NCI-H524 (cell line): ENCODE data around the gene TFF3.
"Not testable (repeated sequence)": the region's sequence is repeated elsewhere in the genome, so short reads cannot be mapped to it uniquely, and the experiment has no call there.

Experiments
- DNase-seq, 2 experiments: peaks; one replicate each; lab custom pipeline; 2025; lab: John Stamatoyannopoulos, UW

TFF3 gene

DNA sequence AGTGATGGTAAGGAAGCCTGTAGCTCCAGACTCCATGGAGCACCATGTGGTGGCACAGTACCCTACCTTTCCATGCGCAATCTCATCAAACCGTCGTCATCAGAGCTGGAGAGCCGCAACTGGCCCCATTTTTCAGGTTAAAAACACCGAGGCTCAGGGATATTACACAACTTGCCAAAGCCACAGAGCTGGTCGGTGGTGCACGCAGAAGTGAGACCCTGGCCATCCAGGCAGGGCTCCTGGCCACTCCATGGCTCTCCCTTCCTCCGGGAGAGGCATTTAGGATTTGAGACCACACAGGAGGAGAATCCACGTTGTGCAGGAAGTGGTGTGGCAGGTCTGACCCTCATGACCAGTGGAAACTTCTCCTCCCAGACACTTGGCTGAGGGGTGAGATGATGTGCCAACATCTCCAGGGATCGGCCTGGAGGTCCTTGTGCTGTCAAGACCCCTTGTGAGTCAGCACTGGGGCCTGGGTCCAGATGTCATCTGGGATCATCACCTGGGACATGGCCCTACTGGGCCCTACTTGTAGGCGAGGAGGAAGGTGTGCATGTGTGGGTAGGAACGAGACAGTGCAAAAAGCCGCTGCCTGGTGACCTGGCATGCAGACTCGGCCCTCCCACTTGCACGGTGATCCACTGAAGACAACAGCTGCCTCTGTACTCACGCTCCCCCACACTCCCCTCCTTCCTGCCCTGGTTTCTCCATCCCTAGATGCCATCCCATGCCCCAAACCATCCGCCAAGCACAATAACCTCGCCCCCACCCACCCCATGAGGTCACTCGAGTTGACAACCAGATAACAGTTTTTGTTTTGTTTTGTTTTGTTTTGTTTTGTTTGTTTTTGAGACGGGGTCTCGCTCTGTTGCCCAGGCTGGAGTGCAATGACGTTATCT, 10.4 kb downstream of the TFF3 start:
- no peak for DNase-seq

DNA sequence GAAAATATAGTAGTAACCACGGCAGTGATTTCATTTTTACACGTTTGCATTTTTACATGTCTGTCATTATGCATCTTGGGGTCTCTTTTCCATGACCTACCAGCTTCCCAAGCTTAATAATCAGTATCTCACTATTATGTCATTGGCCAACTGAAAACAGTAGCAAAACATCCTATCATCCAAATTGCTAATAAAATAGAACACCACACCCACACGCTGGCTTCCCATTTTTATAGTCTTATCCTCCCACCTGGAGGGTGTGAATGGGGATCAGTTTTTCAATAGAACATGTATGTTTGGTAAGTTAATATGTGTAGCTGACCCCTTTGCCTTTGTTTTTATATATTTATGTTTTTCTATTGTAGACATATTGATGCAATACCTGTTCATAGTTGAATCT, 11.8 kb downstream of the TFF3 start:
- DNase-seq: no peak

DNA sequence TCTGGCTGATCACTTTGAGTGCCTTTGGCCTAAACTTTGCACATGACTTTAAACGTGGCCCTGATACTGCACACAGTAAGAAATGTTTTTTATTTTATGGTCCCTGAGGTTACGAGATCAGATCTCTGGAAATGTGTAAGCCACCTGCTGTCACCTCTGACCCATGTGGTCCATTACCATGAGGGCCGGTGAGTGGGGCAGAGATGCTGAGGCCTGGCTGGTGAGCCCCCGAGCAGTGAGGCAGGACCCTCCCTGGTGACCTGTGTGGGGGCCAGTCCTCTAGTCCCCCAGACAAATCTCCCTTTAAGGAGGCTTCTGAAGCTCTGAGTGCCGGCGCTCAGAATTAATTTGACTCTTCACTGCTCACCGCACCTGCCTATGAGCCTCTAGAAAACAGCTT, 12.4 kb downstream of the TFF3 start:
- DNase-seq: peak in 1 of 2 experiments; percentile 35

DNA sequence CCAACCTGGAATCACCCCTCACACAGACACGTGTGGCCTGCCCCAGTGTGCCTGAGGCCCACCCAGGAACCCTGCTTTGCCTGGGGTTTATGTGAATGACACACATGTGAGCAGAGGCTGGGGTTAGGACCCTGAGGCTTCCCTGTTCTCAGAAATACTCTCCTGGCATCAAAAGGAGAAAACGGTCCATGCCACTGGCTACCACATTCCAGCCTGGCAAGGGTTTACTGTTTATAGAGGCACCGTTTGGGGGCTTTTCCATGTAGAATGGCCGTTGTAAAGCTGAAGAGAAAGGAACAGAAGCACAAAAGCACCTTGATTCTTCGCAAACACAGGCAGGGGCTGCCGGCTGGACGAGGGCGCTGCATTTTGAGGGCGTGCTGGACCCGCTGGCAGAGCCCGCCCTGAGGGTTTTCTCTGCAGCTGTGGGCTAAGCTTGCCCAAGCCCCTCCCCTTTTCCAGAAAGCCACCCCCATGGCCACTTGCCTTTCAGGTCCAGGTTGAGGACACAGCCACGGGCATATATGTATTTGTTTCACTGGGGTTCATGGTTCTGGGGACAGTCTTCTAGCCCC, 13.0 kb downstream of the TFF3 start:
- no peak for DNase-seq

DNA sequence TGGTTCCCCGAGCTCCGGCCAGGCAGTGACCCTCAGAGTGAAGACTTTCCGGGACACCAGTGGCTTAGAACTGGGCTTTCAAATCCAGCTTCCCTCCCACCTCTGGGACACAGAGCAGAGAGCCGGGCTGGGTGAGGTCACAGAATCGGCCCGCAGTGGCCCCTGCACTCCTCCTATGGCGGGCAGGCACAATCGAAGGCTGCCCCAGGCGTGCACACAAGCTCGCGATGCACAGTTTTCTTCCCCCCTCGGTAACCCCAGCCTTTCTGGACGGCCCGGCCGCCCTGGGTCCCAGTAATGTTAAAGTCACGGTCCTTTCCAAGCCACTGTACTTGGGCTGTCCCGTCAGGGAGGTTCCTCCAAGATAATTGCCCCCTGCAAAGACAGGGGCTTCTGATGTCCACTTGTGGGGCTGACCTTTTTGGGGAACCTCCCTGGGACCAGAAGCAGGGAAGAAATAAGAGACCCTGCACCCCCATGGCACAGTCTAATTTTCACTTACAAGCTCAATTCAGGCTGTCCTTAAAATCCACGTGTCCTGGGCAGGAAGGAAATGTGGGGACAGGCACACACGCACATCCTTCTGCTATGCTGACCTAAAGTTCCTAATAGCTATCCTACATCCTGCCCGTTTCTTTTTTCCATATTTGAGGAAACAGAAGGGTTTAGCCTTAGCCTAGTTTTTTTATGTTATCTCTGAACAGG, 13.7 kb downstream of the TFF3 start:
- no peak for DNase-seq

DNA sequence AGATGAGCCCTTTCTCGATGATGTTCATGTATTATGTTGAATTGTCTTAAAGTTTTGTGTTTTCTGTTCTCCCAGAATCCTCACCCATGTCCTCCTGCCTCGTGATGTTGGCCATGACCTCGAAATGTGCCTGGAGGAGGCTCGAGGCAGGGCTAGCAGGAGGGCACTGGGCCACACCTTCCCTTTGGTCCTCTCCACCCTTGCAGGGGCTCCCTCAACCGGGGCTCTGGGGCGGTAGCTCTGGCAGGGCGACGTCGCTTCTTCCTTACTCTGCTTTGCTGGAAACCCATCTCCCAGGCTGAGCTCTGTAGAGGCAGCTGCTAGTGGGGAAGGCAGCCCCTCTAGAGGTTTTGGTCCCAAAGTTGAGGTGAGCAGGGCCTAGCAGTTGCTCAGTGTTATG, 14.3 kb downstream of the TFF3 start:
- DNase-seq: no peak

DNA sequence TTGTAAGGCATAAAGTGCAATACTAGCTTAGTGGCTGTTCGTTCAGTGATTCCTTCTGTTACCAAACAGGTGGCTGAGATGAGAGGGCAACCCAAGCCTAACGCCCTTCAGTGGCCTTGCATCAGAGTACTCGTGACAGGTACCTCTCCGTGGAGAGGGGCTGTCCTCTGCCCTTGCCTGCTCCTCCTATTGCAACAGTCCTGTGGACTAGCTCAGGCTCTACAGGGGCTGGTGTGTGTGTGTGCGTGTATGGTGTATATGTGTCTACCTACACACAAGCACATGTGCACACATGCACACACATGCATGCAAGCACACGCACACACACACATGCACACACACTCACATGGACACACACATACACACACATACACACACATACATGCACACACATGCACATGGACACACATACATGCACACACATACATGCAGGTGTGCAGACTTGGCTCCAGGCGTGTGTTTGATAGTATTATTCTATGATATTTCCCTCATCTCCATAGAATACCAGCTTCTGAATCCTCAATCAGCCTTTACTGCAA, 15.1 kb downstream of the TFF3 start:
- DNase-seq: peak in 1 of 2 experiments; percentile 31

DNA sequence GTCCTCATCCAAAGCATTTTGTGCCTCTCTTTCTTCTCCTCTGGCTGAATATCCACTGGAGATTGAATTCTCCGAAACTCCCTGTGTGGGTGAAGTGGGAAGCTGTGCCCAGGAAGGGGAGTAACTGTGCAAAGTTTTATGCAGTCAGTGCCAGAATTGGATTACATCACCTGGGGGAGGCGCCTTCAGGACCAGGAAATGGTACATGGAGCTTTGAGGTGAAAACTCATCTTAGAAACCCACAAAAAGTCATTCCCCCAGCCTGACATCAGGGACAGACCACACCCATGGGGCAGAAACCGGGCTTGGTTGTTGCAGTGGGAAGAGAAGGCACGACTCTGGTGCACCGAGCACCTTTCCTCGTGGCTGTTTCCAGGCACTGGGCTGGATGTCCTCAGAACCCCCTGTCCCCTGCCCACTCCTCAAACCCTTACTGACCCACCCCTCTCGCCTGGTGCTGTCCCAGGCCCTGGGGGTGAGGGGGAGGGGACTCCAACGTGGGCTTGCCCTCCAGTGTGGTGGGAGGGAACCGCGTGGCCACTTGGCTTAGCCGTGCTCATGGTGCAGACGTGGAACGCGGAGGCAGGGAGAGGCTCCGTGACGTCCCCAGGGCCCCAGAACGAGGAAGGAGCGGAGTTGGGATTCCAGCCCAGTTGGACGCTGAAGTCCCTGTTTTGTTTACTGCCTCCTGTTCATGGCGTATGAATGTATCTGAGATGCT, 15.7 kb downstream of the TFF3 start:
- DNase-seq: no peak

DNA sequence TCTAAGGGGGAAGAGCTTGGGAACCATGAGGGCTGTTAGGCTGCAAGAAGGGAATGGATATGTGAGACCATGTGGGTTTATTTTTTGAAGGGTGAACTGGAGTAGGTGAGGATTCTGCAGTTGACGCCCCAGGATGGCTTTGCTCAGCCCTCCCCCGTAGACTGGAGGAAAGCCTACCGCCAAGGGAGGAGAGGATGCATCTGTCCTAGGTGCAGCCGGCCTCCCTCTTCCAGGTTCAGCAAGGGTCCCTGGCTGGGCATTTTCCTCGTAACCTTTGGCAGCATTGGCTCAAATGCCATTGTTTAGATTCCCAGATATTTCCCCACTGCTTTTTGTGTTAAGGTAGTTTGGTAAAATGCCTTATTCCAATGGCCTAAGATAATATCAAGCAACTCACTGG, 16.6 kb downstream of the TFF3 start:
- DNase-seq: no peak

DNA sequence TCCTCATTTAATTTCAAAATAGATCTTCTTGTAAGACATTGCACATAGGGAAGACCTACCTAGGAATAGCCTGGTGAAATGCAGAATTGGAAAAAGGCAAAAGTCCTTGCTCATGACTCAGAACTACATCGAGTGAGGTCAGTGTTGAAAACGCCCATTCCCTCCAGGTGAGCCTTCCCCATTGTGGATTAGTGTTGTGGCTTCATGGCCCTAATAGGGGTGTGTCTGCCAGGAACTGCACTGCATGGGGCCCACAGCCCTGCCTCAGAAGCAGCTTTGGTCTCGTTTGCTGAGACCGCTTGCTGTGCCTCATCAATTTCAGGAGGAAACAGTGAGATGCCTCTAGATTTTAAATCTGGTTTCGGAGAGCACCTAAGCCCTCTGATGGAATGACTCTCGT, 17.0 kb downstream of the TFF3 start:
- DNase-seq: no peak

DNA sequence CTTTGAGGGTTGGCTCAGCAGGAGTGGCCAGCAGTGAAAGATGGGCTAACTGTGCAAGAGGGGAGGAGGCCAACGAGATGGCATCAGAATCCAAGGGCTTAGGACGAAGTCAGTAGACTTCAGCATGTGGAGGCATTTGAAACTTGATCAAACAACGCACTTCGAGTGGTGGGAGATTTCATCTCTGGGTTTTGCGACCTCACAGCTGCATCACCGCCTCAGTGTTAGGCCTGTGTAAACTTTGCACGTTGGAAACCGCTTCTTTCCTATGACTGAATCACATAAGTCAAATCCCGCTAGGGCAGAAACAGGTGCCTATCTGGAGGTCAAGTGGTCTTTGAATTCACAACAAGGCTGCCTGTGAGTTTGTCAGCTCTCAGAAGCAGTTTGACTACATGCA, 17.8 kb downstream of the TFF3 start:
- DNase-seq: no peak

DNA sequence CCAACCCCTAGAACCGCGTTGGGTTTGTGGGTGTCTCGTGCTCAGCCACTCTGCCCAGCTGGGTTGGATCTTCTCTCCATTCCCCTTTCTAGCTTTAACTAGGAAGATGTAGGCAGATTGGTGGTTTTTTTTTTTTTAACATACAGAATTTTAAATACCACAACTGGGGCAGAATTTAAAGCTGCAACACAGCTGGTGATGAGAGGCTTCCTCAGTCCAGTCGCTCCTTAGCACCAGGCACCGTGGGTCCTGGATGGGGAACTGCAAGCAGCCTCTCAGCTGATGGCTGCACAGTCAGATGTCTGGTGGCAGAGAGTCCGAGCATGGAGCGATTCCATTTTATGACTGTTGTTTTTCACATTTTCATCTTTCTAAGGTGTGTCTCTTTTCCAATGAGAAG, 18.7 kb downstream of the TFF3 start:
- no peak for DNase-seq

DNA sequence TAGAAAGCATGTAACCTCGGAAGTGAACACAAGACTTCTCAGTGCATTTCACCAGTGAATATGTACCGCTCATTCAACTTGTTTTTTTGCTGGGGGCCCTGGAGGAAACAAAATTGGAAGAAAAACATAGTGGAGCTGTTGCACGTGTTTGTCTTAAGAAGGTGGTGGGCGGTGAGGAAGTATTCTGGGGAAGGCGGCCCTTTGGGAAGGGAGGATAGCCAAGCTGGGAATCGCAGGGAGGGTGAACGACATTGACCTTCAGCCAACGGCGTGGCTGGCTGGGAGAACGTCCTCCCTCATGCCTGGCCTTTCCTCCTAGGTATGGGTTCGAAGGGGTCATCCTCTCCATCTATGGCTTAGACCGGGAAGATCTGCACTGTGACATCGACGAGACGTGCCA, 19.4 kb downstream of the TFF3 start:
- no peak for DNase-seq

DNA sequence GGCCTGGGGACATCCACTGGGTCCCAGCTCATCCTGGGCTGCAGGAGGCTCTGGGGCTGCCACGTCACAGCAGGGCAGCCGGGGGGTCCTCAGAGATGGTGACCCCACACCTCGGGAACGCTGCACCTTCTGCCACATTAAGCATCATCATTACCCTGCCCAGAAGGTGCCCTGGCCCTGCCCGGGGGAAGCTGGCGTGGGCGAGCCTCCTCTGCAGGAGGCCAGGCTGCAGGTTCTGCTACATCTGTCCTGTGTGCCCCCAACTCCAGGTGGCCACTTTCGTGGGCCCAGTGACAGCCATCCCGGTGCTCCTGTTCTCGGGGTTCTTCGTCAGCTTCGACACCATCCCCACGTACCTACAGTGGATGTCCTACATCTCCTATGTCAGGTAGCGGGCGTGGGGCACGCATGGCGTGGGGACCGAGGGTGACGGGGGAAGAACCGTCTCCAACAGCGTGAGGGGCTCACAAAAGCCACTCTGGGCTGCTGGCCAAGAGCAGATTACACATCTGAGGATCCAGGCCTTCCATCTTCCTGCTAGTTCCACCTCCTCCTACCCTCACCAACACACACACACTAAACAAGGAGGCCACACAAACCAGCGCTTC, 20.8 kb downstream of the TFF3 start:
- DNase-seq: peak; percentile 28 to 48

DNA sequence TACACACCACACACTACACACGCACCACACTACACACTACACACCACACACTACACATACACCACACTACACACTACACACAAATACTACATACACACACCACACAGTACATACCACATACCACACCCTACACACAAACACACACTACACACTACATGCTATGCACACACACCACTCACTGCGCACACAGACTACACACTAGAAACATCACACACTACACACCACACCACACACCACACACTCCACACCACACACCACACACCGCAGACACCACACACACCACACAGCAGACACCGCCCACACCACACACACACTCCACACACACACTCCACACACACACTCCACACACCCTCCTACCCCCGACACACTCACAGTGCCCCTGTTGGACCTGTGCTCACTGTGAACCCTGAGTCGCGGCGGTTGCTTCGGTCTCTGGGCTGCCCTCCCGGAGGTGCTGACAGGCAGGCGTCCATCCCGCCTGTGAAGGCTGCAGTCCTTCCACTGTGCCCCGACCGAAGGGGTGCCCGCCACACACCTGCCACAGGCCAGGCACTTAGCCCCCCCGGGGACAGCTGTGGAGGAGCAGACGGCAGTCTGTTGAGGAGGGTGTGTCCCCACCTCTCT, 21.4 kb downstream of the TFF3 start:
- DNase-seq: peak; percentile 62 to 90

DNA sequence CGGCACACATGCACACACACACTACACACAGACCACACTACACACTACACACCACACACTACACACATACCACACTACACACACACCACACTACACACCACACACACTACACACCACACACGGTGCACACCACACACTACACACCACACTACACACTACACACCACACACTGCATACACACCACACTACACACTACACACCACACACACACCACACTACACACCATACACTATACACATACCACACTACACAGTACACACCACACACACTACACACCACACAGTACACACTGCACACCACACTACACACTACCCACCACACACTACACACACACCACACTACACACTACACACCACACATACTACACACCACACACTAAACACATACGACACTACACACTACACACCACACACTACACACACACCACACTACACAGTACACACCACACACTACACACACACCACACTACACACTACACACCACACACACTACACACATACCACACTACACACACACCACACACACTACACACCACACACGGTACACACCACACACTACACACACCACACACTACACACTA, 22.6 kb downstream of the TFF3 start:
- DNase-seq: not testable (repeated sequence)

DNA sequence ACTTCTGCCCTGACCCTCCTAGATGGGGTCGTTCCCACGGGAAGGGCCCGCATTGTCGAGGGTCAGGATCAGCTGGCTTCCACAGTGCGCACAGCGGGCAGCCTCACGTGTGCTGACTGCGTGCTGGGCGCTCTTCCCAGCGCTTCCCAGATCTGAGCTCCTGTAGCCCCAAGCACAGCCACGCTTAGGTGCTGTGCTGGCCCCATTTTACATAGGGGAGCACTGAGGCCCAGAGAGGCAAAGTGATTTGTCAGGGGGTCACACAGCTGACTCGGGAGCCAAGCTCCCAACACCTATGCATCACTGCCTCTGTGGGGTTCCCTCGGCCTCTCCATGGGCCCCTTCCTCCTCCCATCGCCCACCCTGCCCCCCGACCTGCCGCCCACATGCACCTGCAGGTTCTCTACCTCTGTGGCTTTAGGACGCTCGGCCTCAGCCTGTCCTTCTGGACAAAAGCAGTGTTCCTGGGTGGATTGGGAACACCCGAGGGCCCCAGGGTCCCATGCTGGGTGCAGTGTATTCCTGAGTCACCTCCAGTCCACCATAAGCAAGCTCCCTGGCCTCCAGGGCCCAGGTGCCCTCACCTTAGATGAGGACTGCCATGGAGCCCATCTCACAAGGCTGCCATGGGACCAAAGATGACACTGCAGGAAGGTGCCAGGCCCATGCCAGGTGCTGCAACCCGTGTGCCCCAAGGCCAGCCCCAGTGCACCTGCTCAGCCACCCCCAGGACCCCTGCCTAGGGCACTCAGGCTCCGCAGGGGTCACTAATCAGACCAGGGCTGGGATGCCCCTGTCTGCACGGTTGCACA, 23.3 kb downstream of the TFF3 start:
- DNase-seq: no peak

DNA sequence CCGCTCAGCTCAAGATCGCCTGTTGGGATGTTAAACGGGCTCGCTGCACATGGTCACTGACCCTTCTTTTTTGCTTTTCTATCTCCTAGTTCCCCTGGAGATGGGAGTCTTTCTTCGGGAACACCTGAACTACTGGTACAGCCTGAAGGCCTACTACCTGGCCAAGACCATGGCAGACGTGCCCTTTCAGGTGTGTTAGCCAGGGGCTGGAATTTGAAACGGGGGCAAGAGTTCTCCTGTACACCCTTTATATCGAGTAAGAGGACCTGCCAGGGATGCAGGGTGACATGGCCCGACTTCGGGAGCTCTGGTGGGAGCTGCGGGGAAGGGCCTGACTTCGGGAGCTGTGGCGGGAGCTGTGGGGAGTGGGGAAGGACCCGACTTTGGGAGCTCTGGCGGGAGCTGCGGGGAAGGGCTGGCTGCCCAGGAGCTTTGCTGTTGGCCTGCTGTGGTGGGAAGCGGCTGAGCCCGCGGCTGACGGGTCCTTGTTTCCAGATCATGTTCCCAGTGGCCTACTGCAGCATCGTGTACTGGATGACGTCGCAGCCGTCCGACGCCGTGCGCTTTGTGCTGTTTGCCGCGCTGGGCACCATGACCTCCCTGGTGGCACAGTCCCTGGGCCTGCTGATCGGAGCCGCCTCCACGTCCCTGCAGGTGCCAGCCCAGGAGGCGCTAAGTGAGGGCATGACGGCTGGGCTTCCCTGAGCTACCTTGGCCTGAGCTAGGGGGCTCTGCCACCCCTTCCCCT, 24.0 kb downstream of the TFF3 start:
- DNase-seq: no peak

DNA sequence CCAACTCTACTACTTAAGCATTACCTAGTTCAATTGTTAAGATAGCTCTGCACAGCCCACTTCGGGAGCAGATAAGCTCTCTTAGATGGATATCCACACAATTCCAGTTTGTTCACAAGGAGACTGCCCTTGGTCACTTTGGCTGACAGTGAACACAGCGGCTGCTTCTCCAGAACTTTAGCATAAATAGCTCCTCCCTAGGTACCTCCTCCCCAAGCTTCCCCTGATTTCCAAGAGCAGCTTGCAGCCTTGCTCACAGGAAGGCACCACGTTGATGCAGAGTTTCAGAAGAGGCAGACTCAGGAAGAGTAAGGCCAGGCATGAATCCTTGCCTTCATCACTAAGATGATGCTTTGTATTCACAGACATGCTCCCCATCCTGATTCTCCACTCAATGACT, 24.7 kb downstream of the TFF3 start:
- no peak for DNase-seq
